HG03025 (cell line): ENCODE data around the gene ECHDC1.

Experiments used
- ATAC-seq: cut with Tn5 transposase; IDR thresholded peaks from one replicate; pipeline ENCODE4 v1.9.1; 2021; ENCODE audit warnings: mild to moderate bottlenecking, moderate library complexity; ENCODE audit not compliant: unreplicated experiment, low FRiP score

Gene ECHDC1

DNA sequence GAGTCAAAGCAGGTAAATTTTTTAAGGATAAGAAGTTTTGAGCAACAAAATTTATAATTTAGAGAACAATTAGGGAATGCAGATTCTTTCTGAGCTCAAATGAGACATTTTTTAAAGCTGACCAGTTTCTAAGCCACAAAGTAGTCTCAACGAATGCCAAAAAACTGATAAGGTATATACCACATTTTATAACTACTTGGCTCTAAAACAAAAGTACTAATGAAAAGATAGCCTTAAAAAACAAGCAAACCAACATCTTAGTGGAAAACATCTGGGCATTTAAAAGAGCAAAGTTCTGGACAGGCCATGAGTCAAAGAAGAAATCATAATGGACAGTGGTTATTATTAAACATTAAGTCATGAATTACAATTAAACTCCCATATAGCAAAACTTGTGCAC, 99.9 kb downstream of the ECHDC1 start:
- no peak for ATAC-seq
